ENCODE data around the gene ANO2.

The ANO2 gene

GRCh38 chr12:5650281-5650680 is 294.8 kb downstream of the ANO2 start:
- TF ChIP-seq BACH2 (CRISPR knock-in tag; IDR thresholded peaks at IDR 0.05; ENCODE audit: borderline replicate concordance) (no peak), TSHZ2 (CRISPR knock-in tag; IDR thresholded peaks at IDR 0.05) (no peak), CSRNP3 (CRISPR knock-in tag; IDR thresholded peaks at IDR 0.05) (no peak), ARNTL (CRISPR knock-in tag; IDR thresholded peaks at IDR 0.05; ENCODE audit: borderline replicate concordance, low read depth) (no peak), RARB (CRISPR knock-in tag; IDR thresholded peaks at IDR 0.05) (no peak), POU6F1 (CRISPR knock-in tag; IDR thresholded peaks at IDR 0.05; ENCODE audit: borderline replicate concordance, low read depth) (no peak), ZFP30 (CRISPR knock-in tag; IDR thresholded peaks at IDR 0.05) (no peak), CREB5 (CRISPR knock-in tag; IDR thresholded peaks at IDR 0.05; ENCODE audit: low read depth) (no peak), PATZ1 (CRISPR knock-in tag; IDR thresholded peaks at IDR 0.05; ENCODE audit: borderline replicate concordance) (no peak), ZFP3 (CRISPR knock-in tag; IDR thresholded peaks at IDR 0.05) (no peak)
- ATAC-seq = no peak

GRCh38 chr12:5648692-5649359 is 296.2 kb downstream of the ANO2 start:
- peak; percentile 77 for ATAC-seq
- TF ChIP-seq RARB (CRISPR knock-in tag; IDR thresholded peaks at IDR 0.05) (no peak), OSR1 (CRISPR knock-in tag; IDR thresholded peaks at IDR 0.05) (no peak), ZNF70 (CRISPR knock-in tag; IDR thresholded peaks at IDR 0.05) (no peak), TCF4 (CRISPR knock-in tag; IDR thresholded peaks at IDR 0.05; ENCODE audit: borderline replicate concordance) (no peak), ESRRG (CRISPR knock-in tag; IDR thresholded peaks at IDR 0.05) (no peak)

GRCh38 chr12:5643266-5643665 is 301.8 kb downstream of the ANO2 start:
- no peak for TF ChIP-seq TCF4 (CRISPR knock-in tag; IDR thresholded peaks at IDR 0.05; ENCODE audit: borderline replicate concordance)
- TF ChIP-seq TSHZ2 (CRISPR knock-in tag; IDR thresholded peaks at IDR 0.05) = no peak
- no peak for TF ChIP-seq ISL1 (CRISPR knock-in tag; IDR thresholded peaks at IDR 0.05)
- TF ChIP-seq ZNF8 (CRISPR knock-in tag; IDR thresholded peaks at IDR 0.05) = no peak
- no peak for TF ChIP-seq ARNTL (CRISPR knock-in tag; IDR thresholded peaks at IDR 0.05; ENCODE audit: borderline replicate concordance, low read depth)
- no peak for TF ChIP-seq CREB5 (CRISPR knock-in tag; IDR thresholded peaks at IDR 0.05; ENCODE audit: low read depth)
- no peak for TF ChIP-seq PPARA (CRISPR knock-in tag; IDR thresholded peaks at IDR 0.05; ENCODE audit: borderline replicate concordance)
- no peak for TF ChIP-seq RARB (CRISPR knock-in tag; IDR thresholded peaks at IDR 0.05)
- no peak for TF ChIP-seq CSDC2 (CRISPR knock-in tag; IDR thresholded peaks at IDR 0.05)
- TF ChIP-seq ZC3H10 (CRISPR knock-in tag; IDR thresholded peaks at IDR 0.05) = no peak
- ATAC-seq = no peak

Data from SK-N-SH treated with all-trans-retinoic acid at 6 μM for 48 hours (cell line).